Esophagus muscularis mucosa (tissue), 4 donors: ENCODE measurements around the gene IRF4. TPM values are rescaled to one million over a fixed set of nuclear protein-coding genes. Genes with fewer than 3 reads are reported as not detected.

Experiments
- DNase-seq: peaks from one replicate; pipeline ENCODE4 v3.0.0-alpha.2; 2017; ENCODE audit errors: extremely low spot score
- H3K27ac ChIP-seq, 4 donors: fragments of 200-600 bp; sonication (generic); replicated peaks in 1 of 4; 1 replicate in 3 of 4; 2 replicates in 1 of 4; pipeline ENCODE4 v1.5.1; 2016 to 2019; ENCODE audit warnings: mild to moderate bottlenecking in 1 of 4
- H3K27me3 ChIP-seq, 4 donors: fragments of 200-600 bp; sonication (generic); one replicate each; pipeline versions ENCODE4 v1.5.1 to v1.6.0; 2016 to 2019
- H3K36me3 ChIP-seq, 4 donors: fragments of 200-600 bp; sonication (generic); one replicate each; pipeline ENCODE4 v1.5.1; 2016 to 2019
- H3K4me1 ChIP-seq, 4 donors: fragments of 200-600 bp; sonication (generic); one replicate each; pipeline ENCODE4 v1.5.1; 2016 to 2019
- H3K4me3 ChIP-seq, 4 donors: fragments of 200-600 bp; sonication (generic); 1 replicate in 2 of 4; 2 replicates in 2 of 4; pipeline ENCODE4 v1.5.1; 2016 to 2019; ENCODE audit warnings: mild to moderate bottlenecking in 4 of 4, moderate library complexity in 1 of 4
- H3K9me3 ChIP-seq, 4 donors: fragments of 200-600 bp; sonication (generic); 1 replicate in 3 of 4; 2 replicates in 1 of 4; pipeline ENCODE4 v1.5.1; 2016 to 2019
- CTCF ChIP-seq, 3 experiments: fragments of 200-600 bp in 2 of 3; fragments of 450-650 bp in 1 of 3; sonication (generic) in 2 of 3; IDR thresholded peaks; one replicate each; pipeline ENCODE4 v1.5.1; 2017 to 2019; ENCODE audit warnings: antibody characterized with exemption in 3 of 3, mild to moderate bottlenecking in 2 of 3, moderate library complexity in 1 of 3
- EP300 ChIP-seq: sonication (generic); formaldehyde crosslinking; IDR thresholded peaks from one replicate; pipeline ENCODE4 v1.6.1; 2017; ENCODE audit warnings: antibody characterized with exemption
- POLR2A ChIP-seq: fragments of 450-650 bp; IDR thresholded peaks from one replicate; pipeline ENCODE4 v1.6.1; 2017; ENCODE audit warnings: antibody characterized with exemption, moderate library complexity, mild to moderate bottlenecking, low read depth
- POLR2AphosphoS5 ChIP-seq, 2 donors: sonication (generic); formaldehyde crosslinking; IDR thresholded peaks; one replicate each; pipeline ENCODE4 v1.6.1; 2017; ENCODE audit warnings: antibody characterized with exemption in 2 of 2
- WGBS: methylation state at CpG from one replicate; pipeline ENCODE4 v1.1.5; 2018; 5-methylcytosine and 5-hydroxymethylcytosine counted together
- intact Hi-C: fragments of 100-400 bp; cut with DNase I; formaldehyde crosslinking; loops from one replicate; pipeline ENCODE4 v1.15.1; 2023
- total RNA-seq, 4 donors: library from RNA; depleted of rRNA; stranded (reverse); fragments of >200 nt; gene quantifications; one replicate each; pipeline versions ENCODE4 v1.1.0 to v1.2.1, GENCODE V29; 2016

The IRF4 gene
- total RNA-seq, 4 donors from 2014 or later: 0.29 to 9.5 (median 3.3) TPM

DNA sequence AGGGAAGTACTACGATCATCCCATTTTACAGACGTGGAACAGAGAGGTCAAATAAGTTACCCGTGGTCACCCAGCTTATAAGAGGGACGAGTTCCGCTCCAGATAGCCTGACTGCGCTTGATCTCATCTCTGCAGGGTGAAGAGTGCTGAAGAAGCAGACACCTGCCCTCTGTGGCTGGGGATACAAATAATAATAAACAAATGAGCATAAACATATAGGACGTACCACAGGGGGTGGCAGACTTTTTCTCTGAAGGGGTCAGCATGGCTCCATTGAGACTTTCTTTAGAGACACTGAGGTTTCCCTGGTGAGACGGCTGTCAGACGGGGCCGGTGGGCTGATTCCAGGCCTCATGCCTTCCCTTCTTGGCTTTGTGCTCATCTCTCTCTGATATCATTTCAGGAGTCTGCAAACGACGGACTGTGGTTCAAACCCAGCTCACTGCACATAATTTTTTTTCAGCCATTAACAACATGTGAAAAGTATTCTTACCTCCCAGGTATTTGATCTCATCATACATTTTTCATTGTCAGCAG lies 47.1 kb downstream of the IRF4 start:
- TF ChIP-seq EP300 (no peak), POLR2AphosphoS5 (IDR thresholded peaks at IDR 0.05) (no peak)
- Histone ChIP-seq H3K27ac (no peak overlapping the region), H3K4me3 (no peak overlapping the region), H3K4me1 (no peaks in the 10 kb centered on the region), H3K36me3 (no peaks in the 10 kb centered on the region), H3K9me3 (no peaks in the 10 kb centered on the region), H3K27me3 (peaks cover 0 to 14% (median 0%) of the 10 kb centered on the region in 4 donors)
- intact Hi-C loops: no loop called here
- 80% methylated on average over 12 of the region's 12 CpGs for WGBS
- DNase-seq: no peak

- intact Hi-C loops: no loop called here
- no peak for DNase-seq
- TF ChIP-seq POLR2AphosphoS5 (IDR thresholded peaks at IDR 0.05) (no peak), CTCF (IDR thresholded peaks at IDR 0.05) (no peak), POLR2A (no peak), EP300 (no peak)
- H3K36me3 ChIP-seq: no peaks in the 10 kb centered on the region
- no peaks in the 10 kb centered on the region for H3K4me1 ChIP-seq
- H3K27me3 ChIP-seq: peaks cover 0 to 24% (median 0%) of the 10 kb centered on the region in 4 donors
- 77% methylated on average over 9 of the region's 9 CpGs for WGBS
- H3K27ac ChIP-seq: no peak overlapping the region
- no peaks in the 10 kb centered on the region for H3K9me3 ChIP-seq
- H3K4me3 ChIP-seq: no peak overlapping the region
Observed at GRCh38 chr6:439641-440167, 48.2 kb downstream of the IRF4 start.

GRCh38 chr6:441126-441920 lies 49.8 kb downstream of the IRF4 start:
- WGBS: 87% methylated on average over 12 of the region's 12 CpGs
- H3K27me3 ChIP-seq: peaks cover 0 to 26% (median 0%) of the 10 kb centered on the region in 4 donors
- TF ChIP-seq CTCF (IDR thresholded peaks at IDR 0.05): no peak
- no peak for TF ChIP-seq EP300
- no peak for TF ChIP-seq POLR2AphosphoS5 (IDR thresholded peaks at IDR 0.05)
- TF ChIP-seq POLR2A: no peak
- no peak for DNase-seq
- H3K27ac ChIP-seq: no peak overlapping the region
- intact Hi-C loops: no loop called here
- H3K4me3 ChIP-seq: no peak overlapping the region
- no peaks in the 10 kb centered on the region for H3K36me3 ChIP-seq
- no peaks in the 10 kb centered on the region for H3K9me3 ChIP-seq
- H3K4me1 ChIP-seq: no peaks in the 10 kb centered on the region

DNA sequence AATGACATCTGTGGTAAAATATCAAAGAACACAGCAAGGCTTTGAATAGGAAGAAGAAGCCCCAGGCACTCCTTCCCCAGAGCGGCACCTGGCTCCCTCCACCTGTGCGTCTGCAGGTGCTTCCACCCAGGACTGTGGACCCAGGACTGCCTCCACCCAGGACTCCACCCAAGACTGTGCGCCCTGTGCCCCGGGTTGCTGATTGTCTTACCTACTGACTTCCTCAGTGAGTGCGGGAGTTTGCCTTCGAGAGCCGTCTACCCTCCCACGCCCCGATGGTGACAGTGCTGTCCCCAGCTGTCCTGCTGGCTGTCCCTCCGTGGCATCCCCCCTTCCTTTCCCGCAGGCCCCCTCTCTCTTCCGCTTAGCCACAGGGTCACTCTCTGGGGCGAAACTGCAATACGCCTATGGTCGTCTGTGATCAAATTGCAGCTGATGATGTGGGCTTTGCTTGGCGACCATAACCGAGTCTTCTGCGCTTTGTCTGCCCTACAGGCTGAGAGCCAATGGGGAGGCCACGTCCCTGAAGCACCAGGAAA lies 52.1 kb downstream of the IRF4 start:
- no peak overlapping the region for H3K27ac ChIP-seq
- H3K36me3 ChIP-seq: no peaks in the 10 kb centered on the region
- no peak for TF ChIP-seq EP300
- TF ChIP-seq CTCF (IDR thresholded peaks at IDR 0.05): no peak
- TF ChIP-seq POLR2AphosphoS5 (IDR thresholded peaks at IDR 0.05): no peak
- no peak for TF ChIP-seq POLR2A
- intact Hi-C loops: no loop called here
- WGBS: 85% methylated on average over 15 of the region's 19 CpGs
- no peak for DNase-seq
- H3K9me3 ChIP-seq: no peaks in the 10 kb centered on the region
- peaks cover 0 to 37% (median 0%) of the 10 kb centered on the region in 4 donors for H3K27me3 ChIP-seq
- H3K4me3 ChIP-seq: no peak overlapping the region
- H3K4me1 ChIP-seq: no peaks in the 10 kb centered on the region

DNA sequence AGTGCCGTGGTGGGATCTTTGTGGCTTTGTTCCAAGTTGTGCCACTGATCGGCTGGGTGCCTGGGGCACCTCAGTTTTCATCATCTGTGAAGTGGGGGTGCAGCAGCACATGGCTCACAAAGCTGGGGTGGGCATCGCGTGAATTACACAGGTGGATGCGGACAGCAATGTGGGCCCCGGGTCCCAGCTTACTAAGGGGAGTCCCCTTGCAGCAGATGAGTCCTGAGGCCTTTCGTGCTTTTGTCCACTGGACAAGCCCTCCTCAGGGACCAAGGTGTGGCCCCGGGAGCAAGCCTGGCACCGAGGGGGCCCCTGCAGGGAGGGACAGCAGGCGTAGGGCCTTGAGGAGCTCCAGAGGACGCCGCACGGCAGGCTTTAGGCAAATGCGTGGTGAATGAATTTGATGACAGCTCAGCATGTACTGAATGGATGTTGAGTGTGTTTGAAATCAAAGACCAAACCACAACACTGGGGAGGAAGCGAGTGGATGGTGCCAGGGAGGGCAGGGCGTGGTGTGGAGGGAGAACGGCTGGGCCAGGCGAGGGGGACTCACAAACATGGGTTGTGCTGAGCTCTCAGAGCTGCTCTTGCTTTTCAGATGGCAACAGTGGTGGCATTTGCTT lies 53.2 kb downstream of the IRF4 start:
- WGBS: 83% methylated on average over 18 of the region's 18 CpGs

More for the DNA sequence above, 53.2 kb downstream of the IRF4 start:
- intact Hi-C loops: no loop called here
- DNase-seq: no peak
- Histone ChIP-seq H3K27me3 (peaks cover 0 to 38% (median 0%) of the 10 kb centered on the region in 4 donors), H3K4me3 (no peak overlapping the region), H3K27ac (no peak overlapping the region), H3K4me1 (no peaks in the 10 kb centered on the region), H3K9me3 (no peaks in the 10 kb centered on the region), H3K36me3 (no peaks in the 10 kb centered on the region)
- TF ChIP-seq EP300: no peak
- no peak for TF ChIP-seq POLR2A
- TF ChIP-seq CTCF (IDR thresholded peaks at IDR 0.05): no peak
